SK-N-SH treated with all-trans-retinoic acid at 6 μM for 48 hours (cell line): ENCODE measurements around the gene RNASEH2B.

Experiments used
- ARNTL ChIP-seq: fragments of 450-650 bp; formaldehyde crosslinking; IDR thresholded peaks from 2 replicates; pipeline ENCODE4 v1.5.0; 2020; ENCODE audit warnings: low read depth, mild to moderate bottlenecking, moderate library complexity, borderline replicate concordance
- BACH2 ChIP-seq: fragments of 250-450 bp; sonication (Bioruptor Pico); IDR thresholded peaks from 2 replicates; pipeline ENCODE4 v1.9.0; 2021; ENCODE audit warnings: mild to moderate bottlenecking, borderline replicate concordance
- CSDC2 ChIP-seq: fragments of 250-450 bp; sonication (Bioruptor Pico); IDR thresholded peaks from 2 replicates; pipeline ENCODE4 v1.5.0; 2020; ENCODE audit warnings: mild to moderate bottlenecking, moderate library complexity
- CSRNP3 ChIP-seq: fragments of 250-450 bp; sonication (Bioruptor Pico); IDR thresholded peaks from 2 replicates; pipeline ENCODE4 v1.5.1; 2021; ENCODE audit warnings: mild to moderate bottlenecking, moderate library complexity
- POU6F1 ChIP-seq: fragments of 250-450 bp; sonication (Bioruptor Pico); IDR thresholded peaks from 2 replicates; pipeline ENCODE4 v1.8.0; 2021; ENCODE audit warnings: low read depth, mild to moderate bottlenecking, moderate library complexity, borderline replicate concordance
- RARB ChIP-seq: fragments of 250-450 bp; sonication (Bioruptor Pico); IDR thresholded peaks from 2 replicates; pipeline ENCODE4 v1.8.0; 2021; ENCODE audit warnings: mild to moderate bottlenecking, moderate library complexity
- TCF4 ChIP-seq: fragments of 250-450 bp; sonication (Bioruptor Pico); IDR thresholded peaks from 2 replicates; pipeline ENCODE4 v1.8.0; 2021; ENCODE audit warnings: mild to moderate bottlenecking, moderate library complexity, borderline replicate concordance
- TOX ChIP-seq: fragments of 250-450 bp; sonication (Bioruptor Pico); IDR thresholded peaks from 2 replicates; pipeline ENCODE4 v1.8.0; 2021; ENCODE audit warnings: mild to moderate bottlenecking, moderate library complexity, borderline replicate concordance
- TSHZ2 ChIP-seq: fragments of 250-450 bp; sonication (Bioruptor Pico); IDR thresholded peaks from 2 replicates; pipeline ENCODE4 v1.5.0; 2020; ENCODE audit warnings: mild to moderate bottlenecking, moderate library complexity
- ZC3H10 ChIP-seq: fragments of 250-450 bp; sonication (Bioruptor Pico); IDR thresholded peaks from 2 replicates; pipeline ENCODE4 v1.5.1; 2021; ENCODE audit warnings: mild to moderate bottlenecking, moderate library complexity
- ZFP30 ChIP-seq: fragments of 450-650 bp; formaldehyde crosslinking; IDR thresholded peaks from 2 replicates; pipeline ENCODE4 v1.5.0; 2022; ENCODE audit warnings: mild to moderate bottlenecking, moderate library complexity
- TF ChIP-seq, protein P1 (sequence below): fragments of 250-450 bp; sonication (Bioruptor Pico); IDR thresholded peaks from 2 replicates; pipeline ENCODE4 v1.8.0; 2020; ENCODE audit warnings: mild to moderate bottlenecking, moderate library complexity, borderline replicate concordance
- TF ChIP-seq, protein P2 (sequence below): fragments of 250-450 bp; sonication (Bioruptor Pico); IDR thresholded peaks from 2 replicates; pipeline ENCODE4 v1.5.1; 2020; ENCODE audit warnings: low read depth, mild to moderate bottlenecking, moderate library complexity

GRCh38 chr13:50871405-50871804 lies 38.2 kb upstream of the RNASEH2B start:
- no peak for TF ChIP-seq ARNTL (CRISPR knock-in tag)
- TF ChIP-seq ZC3H10 (CRISPR knock-in tag) = no peak
- no peak for TF ChIP-seq ZFP30 (CRISPR knock-in tag)
- TF ChIP-seq TCF4 (CRISPR knock-in tag) = no peak
- no peak for TF ChIP-seq TSHZ2
- TF ChIP-seq, protein P1, sequence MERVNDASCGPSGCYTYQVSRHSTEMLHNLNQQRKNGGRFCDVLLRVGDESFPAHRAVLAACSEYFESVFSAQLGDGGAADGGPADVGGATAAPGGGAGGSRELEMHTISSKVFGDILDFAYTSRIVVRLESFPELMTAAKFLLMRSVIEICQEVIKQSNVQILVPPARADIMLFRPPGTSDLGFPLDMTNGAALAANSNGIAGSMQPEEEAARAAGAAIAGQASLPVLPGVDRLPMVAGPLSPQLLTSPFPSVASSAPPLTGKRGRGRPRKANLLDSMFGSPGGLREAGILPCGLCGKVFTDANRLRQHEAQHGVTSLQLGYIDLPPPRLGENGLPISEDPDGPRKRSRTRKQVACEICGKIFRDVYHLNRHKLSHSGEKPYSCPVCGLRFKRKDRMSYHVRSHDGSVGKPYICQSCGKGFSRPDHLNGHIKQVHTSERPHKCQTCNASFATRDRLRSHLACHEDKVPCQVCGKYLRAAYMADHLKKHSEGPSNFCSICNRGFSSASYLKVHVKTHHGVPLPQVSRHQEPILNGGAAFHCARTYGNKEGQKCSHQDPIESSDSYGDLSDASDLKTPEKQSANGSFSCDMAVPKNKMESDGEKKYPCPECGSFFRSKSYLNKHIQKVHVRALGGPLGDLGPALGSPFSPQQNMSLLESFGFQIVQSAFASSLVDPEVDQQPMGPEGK (CRISPR knock-in tag) = no peak
- no peak for TF ChIP-seq RARB (CRISPR knock-in tag)
- TF ChIP-seq CSRNP3 (CRISPR knock-in tag) = no peak
- no peak for TF ChIP-seq POU6F1 (CRISPR knock-in tag)
- TF ChIP-seq TOX (CRISPR knock-in tag) = no peak
- TF ChIP-seq BACH2 (CRISPR knock-in tag) = no peak
- TF ChIP-seq CSDC2 (CRISPR knock-in tag) = no peak
- TF ChIP-seq, protein P2, sequence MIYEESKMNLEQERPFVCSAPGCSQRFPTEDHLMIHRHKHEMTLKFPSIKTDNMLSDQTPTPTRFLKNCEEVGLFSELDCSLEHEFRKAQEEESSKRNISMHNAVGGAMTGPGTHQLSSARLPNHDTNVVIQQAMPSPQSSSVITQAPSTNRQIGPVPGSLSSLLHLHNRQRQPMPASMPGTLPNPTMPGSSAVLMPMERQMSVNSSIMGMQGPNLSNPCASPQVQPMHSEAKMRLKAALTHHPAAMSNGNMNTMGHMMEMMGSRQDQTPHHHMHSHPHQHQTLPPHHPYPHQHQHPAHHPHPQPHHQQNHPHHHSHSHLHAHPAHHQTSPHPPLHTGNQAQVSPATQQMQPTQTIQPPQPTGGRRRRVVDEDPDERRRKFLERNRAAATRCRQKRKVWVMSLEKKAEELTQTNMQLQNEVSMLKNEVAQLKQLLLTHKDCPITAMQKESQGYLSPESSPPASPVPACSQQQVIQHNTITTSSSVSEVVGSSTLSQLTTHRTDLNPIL (CRISPR knock-in tag) = no peak
